HG03439 (cell line): ENCODE data around the gene LEAP2.

Source experiments
- ATAC-seq: cut with Tn5 transposase; IDR thresholded peaks from one replicate; pipeline ENCODE4 v1.9.1; 2021; ENCODE audit warnings: mild to moderate bottlenecking, moderate library complexity; ENCODE audit not compliant: unreplicated experiment

LEAP2 gene

GRCh38 chr5:132876020-132876759 lies 2.7 kb downstream of the LEAP2 start:
- ATAC-seq = no peak

DNA sequence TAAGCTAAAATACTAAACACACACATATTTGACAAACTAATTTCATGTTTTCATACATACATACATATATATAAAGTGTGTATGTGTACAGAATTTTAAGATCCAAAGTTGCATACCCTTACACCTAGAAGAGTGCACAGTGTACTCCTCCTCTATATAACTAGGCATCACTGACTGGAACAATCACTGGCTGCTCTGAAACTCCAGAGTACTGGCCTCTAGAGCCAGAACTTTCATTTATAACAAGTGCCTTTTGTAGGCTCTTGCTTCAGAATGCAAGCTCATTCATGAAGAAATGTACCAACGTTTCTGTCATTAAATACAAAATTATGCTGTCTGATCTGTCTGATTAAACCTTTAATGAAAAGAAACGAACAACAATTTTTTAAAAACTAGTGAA lies 4.0 kb downstream of the LEAP2 start:
- no peak for ATAC-seq

GRCh38 chr5:132877938-132878337 lies 4.5 kb downstream of the LEAP2 start:
- ATAC-seq = no peak

GRCh38 chr5:132883261-132883834 lies 9.9 kb downstream of the LEAP2 start:
- no peak for ATAC-seq

DNA sequence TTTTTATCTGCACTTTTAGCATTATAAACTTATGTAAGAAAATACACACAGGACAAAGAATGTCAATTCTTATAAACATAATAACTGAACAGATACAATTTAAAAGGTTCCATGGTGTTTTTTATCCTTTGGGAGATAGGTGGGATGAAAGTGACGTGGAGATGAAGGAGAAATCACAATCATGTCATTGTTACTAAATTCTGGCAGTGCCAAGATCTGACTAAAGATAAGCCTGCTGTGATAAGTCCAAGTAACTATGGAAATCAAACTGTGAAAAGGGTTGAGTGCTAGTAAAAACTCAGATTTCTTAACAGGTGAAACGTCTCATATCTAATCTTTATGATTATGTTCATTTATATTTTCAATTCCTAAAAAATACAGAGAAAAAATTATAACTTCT lies 11.1 kb downstream of the LEAP2 start:
- ATAC-seq = no peak

- ATAC-seq = no peak
These were observed 12.8 kb downstream of the LEAP2 start for GRCh38 chr5:132886064-132886823.

DNA sequence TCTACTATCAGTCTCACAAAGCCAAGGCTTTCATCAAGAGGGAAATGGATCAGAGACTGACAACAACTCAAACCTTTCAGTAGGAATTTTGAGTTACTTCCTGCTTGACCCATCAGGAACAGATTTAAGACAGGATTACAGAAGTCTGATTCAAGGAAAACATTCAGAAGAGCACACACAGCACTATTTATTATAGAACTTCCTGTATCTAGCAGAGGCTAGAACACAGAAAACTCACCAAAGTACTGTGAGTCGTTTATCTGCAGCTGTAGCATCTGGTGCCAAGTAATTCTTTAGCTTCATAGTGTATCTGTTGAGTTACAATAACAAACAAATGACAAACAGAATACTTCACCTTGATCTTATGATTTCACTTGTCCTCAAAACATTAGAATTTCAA lies 13.8 kb downstream of the LEAP2 start:
- no peak for ATAC-seq

DNA sequence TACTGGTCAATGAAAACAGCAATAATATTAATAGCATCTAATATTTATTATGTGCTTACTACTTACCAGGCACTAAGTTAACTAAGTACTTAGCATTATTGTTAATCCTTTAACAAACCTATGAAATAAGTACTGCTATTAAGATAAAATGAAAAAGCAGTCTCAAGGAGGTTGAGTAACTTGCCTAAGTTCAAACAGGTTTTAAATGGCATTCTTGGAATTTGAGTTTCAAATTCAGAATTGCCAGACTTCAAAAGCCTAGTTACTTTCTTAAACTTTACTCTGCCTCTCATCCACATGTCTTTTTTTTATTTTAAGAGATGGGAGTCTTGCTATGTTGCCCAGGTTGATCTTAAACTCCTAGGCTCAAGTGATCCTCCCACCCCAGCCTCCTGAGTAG lies 16.0 kb downstream of the LEAP2 start:
- ATAC-seq = no peak

DNA sequence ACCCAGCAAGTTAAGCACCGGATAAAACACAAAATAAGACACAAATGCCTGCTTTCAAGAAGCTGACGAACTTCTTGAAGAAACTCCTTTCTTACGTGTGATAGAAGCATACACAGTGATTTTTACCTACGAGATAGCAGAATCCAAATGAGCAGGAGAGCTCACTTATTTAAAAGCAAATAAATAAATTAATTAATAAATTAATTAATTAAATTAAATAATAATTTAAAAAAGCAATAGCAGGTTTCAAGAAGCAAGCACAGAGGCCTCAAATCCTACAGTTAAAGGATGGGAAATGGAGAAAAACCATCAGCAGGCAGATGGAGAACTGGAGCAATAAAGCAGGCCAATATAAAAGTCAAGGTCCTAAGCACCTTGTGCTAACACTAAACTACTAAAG lies 17.3 kb downstream of the LEAP2 start:
- ATAC-seq = no peak

DNA sequence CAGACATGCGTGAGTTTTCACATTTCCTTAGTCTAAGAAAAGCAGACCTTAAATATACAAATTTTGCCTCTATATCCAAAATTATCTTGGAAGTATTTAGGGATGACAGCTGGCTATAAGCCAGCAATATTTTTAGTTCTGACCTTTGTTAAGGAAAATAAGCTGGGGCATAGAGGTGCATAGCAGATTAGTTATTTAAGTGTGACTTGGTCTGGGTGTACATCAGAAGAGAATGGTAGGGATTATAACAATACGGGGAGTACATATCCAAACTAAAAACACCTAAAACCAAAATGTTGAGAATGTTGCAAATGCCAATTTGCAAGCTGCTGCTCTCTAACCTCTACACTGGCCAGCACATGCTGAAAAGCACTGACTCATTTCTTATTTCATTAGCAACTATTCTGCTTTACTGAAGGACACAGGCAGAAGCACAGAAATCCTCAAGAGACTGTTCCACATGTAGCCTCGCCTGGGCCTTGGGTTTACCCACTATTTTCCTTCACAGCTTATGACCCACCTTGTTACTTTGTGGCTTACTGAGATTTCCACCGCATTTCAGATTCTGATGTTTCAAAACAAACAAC lies 22.3 kb downstream of the LEAP2 start:
- no peak for ATAC-seq

- ATAC-seq = no peak
These were observed 23.2 kb downstream of the LEAP2 start for GRCh38 chr5:132896685-132897084.

DNA sequence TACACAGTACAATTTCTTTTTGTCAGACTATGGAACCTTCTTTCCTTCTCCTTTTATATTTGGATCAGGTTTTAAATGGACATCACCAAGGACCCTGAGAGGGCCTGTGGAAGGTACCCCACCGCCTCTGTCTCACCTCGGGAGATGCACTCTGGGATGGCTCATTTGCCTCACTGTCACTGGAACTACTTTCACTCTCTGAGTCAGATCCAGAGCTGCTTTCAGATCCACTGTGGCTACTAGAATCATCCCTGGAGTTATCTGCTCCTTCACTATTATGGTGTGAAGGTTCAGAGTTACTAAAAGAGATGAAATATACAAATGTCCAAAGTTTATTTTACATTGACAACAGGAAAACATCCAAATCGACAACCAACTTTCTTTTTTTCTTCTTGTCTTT lies 24.6 kb downstream of the LEAP2 start:
- no peak for ATAC-seq

- ATAC-seq = no peak
These were observed 27.6 kb downstream of the LEAP2 start for GRCh38 chr5:132901036-132901435.

- no peak for ATAC-seq
These were observed 28.3 kb downstream of the LEAP2 start for GRCh38 chr5:132901730-132902129.

DNA sequence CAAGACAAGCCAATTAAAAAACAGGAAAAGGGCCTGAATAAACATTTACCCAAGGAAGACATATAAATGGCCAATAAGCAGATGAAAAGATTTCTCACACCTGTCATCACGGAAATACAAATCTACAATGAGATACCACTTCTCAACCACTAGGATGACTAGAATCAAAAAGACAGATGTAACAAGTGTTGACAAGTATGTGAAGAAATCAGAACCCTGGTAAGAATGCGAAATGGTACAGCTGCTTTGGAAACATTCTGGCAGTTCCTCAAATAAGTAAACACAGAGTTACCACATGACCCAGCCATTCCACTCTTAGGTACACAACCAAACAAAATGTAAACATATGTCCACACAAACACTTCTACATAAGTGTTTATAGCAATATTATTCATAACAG lies 32.5 kb downstream of the LEAP2 start:
- ATAC-seq = no peak

DNA sequence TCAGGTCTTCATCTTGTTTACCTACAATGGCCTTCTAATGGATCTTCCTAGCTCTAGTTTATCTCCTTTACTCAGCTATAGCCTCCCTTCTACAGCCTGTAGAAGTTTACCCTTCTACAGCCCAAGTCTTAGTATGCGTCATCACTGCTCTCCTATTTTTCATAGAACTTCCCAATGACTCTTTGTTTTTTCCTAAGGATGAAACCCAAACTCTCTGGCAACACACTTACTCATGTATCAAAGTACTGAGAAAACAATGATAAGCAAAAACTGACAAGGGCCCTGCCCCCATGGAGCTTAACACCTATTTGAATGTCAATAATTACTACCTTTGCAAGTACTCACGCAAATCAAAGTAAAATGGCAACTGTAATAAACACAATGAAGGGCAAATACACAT lies 33.7 kb downstream of the LEAP2 start:
- no peak for ATAC-seq

DNA sequence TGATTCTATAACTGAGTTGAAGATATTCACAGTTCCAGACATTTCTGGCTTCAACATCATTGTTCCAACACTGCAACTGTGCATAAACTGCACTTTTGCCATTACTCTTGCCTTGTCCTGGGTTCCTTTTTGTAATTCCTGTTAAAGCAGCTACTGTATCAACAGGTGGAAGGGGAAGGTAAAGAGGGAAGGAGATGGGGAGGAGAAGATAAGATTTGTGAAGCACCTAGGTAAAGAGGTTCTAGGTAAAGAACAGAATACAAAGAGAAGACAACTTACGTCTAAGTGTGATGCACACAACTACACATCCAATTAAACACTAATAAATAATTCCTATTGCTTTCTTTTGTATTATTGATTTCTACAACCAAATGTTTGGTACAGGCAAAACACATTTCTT lies 36.2 kb downstream of the LEAP2 start:
- no peak for ATAC-seq

DNA sequence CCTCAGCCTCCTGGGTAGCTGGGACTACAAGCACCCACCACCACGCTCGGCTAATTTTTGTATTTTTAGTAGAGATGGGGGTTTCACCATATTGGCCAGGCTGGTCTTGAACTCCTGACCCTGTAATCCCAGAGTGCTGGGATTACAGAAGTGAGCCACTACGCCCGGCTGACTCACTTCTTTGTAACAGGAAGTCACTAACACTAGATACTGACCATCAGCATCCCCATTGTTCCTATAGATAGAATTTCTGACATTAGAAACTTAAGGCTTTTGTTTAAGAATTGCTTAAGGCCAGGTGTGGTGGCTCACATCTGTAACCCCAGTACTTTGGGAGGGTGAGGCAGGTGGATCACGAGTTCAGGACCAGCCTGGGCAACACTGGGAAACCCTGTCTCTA lies 42.2 kb downstream of the LEAP2 start:
- no peak for ATAC-seq

GRCh38 chr5:132916086-132916485 lies 42.6 kb downstream of the LEAP2 start:
- no peak for ATAC-seq
